Measurements from ENCODE around the gene AKAP4. TPM values are rescaled to one million over a fixed set of nuclear protein-coding genes. Genes with fewer than 3 reads are reported as not detected.

Gene AKAP4
- total and polyA plus RNA-seq, 9 of the 15 experiments (the other 6 are each of a cell fraction or from before 2014, with no cell fraction given) = 0.05 to 0.36 (median 0.13) TPM

- Histone ChIP-seq H3K36me3 (ENCODE audit: control insufficient read depth, insufficient read depth, low read length) (no peaks in the 10 kb centered on the region), H3K27ac (ENCODE audit: extremely low read depth, low read depth, low read length) (no peak overlapping the region), H3K4me1 (replicated peaks in 1 of 2; ENCODE audit: control insufficient read depth in 2 of 2, insufficient read depth in 2 of 2, low read length in 2 of 2) (peaks cover 0 to 5% of the 10 kb centered on the region in 2 experiments; a peak in 1 of 5 replicates), H3K9ac (ENCODE audit: insufficient read depth in 1 of 2, low read depth in 2 of 2, low read length in 2 of 2) (no peak overlapping the region), H3K4me2 (ENCODE audit: insufficient read depth, low read length) (no peak overlapping the region), H4K20me1 (replicated peaks; ENCODE audit: control insufficient read depth, insufficient read depth, low read length) (no peaks in the 10 kb centered on the region), H3K9me3 (replicated peaks; ENCODE audit: control insufficient read depth, insufficient read depth, low read depth, low read length) (no peaks in the 10 kb centered on the region), H3K4me3 (no peak overlapping the region), H3K9me1 (ENCODE audit: control insufficient read depth, insufficient read depth, low read length) (no peaks in the 10 kb centered on the region), H2AFZ (ENCODE audit: low read depth, low read length) (no peak overlapping the region), H3K79me2 (ENCODE audit: control insufficient read depth, insufficient read depth, low read length) (no peaks in the 10 kb centered on the region), H3K27me3 (ENCODE audit: control insufficient read depth in 2 of 2, insufficient read depth in 2 of 2, low read length in 2 of 2) (no peaks in the 10 kb centered on the region)
- WGBS (ENCODE audit: insufficient coverage, low coverage, missing lambda C conversion rate) = 30% methylated on average over 8 of the region's 9 CpGs
- ChIA-PET POLR2A (interaction anchor here (0.7 kb wide), 1 partner anchor 9 kb away, joined by 3 read pairs; no protein-coding TSS in a partner anchor), CTCF (ENCODE audit: low intra/inter-chr PET ratio) (no interaction called here)
- no TSS peak for BruUV-seq (replicated peaks)
- ATAC-seq = no peak
- FAIRE-seq = no peak
- in situ Hi-C loops (cut with MboI) (no loop called here), intact Hi-C loops (cut with micrococcal nuclease) (no loop called here)
- no peak for DNase-seq (ENCODE audit: extremely low read depth in 1 of 4, low spot score in 3 of 4)
- TF ChIP-seq NCOA6 (IDR thresholded peaks at IDR 0.05) = no peak
- no peak for TF ChIP-seq ATF6 (CRISPR knock-in tag; IDR thresholded peaks at IDR 0.05)
- no peak for TF ChIP-seq SRSF3 (IDR thresholded peaks at IDR 0.05; ENCODE audit: insufficient read depth, low read length)
- no peak for TF ChIP-seq THRA (IDR thresholded peaks at IDR 0.05)
- TF ChIP-seq FOXK1 (CRISPR knock-in tag; IDR thresholded peaks at IDR 0.05; ENCODE audit: borderline replicate concordance) = no peak
- no peak for TF ChIP-seq FOSL1 (tag; conservative IDR thresholded peaks at IDR 0.05)
- TF ChIP-seq YBX1 (IDR thresholded peaks at IDR 0.05) = no peak
- no peak for TF ChIP-seq TAF15 (IDR thresholded peaks at IDR 0.05; ENCODE audit: low read depth, low read length)
- TF ChIP-seq ZNF274 (IDR thresholded peaks at IDR 0.05; ENCODE audit: borderline replicate concordance, low read depth, low read length) = no peak
- no peak for TF ChIP-seq ZNF408 (CRISPR knock-in tag; IDR thresholded peaks at IDR 0.05; ENCODE audit: low read depth)
- no peak for TF ChIP-seq CHD4 (IDR thresholded peaks at IDR 0.05; ENCODE audit: insufficient read depth, insufficient replicate concordance, low read depth, low read length, poor library complexity, severe bottlenecking)
- no peak for TF ChIP-seq MYC (IDR thresholded peaks at IDR 0.05; ENCODE audit: low read depth, low read length)
- no peak for TF ChIP-seq MYC (CRISPR knock-in tag; IDR thresholded peaks at IDR 0.05; ENCODE audit: borderline replicate concordance, low read depth)
- TF ChIP-seq ZSCAN29 (IDR thresholded peaks at IDR 0.05) = no peak
These were observed 11.8 kb downstream of the AKAP4 start for GRCh38 chrX:50188859-50189600.

All from K562 (cell line).